SJSA1 (cell line): ENCODE results near the gene PROSER1. TPM values are rescaled to one million over a fixed set of nuclear protein-coding genes. Genes with fewer than 3 reads are reported as not detected.
"Not testable (repeated sequence)": the region's sequence is repeated elsewhere in the genome, so short reads cannot be mapped to it uniquely, and the experiment has no call there.

ENCODE experiments used
- DNase-seq, 2 experiments: peaks; one replicate each; pipeline ENCODE4 v3.0.0-alpha.2; 2015 to 2020; ENCODE audit warnings: low spot score in 2 of 2, low read depth in 1 of 2
- H3K27ac ChIP-seq: fragments of 250-450 bp; sonication (Bioruptor Pico); 2 replicates; pipeline ENCODE4 v1.5.1; 2020; ENCODE audit warnings: mild to moderate bottlenecking, moderate library complexity
- H3K27me3 ChIP-seq: fragments of 250-450 bp; sonication (Bioruptor Pico); replicated peaks from 2 replicates; pipeline ENCODE4 v1.5.1; 2020; ENCODE audit warnings: mild to moderate bottlenecking, moderate library complexity
- H3K36me3 ChIP-seq: fragments of 250-450 bp; sonication (Bioruptor Pico); 2 replicates; pipeline ENCODE4 v1.5.1; 2020; ENCODE audit warnings: mild to moderate bottlenecking
- H3K4me1 ChIP-seq: fragments of 250-450 bp; sonication (Bioruptor Pico); replicated peaks from 2 replicates; pipeline ENCODE4 v1.6.1; 2021; ENCODE audit warnings: mild to moderate bottlenecking
- H3K4me3 ChIP-seq: fragments of 250-450 bp; sonication (Bioruptor Pico); 2 replicates; pipeline ENCODE4 v1.5.1; 2020; ENCODE audit warnings: mild to moderate bottlenecking
- H3K9me3 ChIP-seq: fragments of 250-450 bp; sonication (Bioruptor Pico); replicated peaks from 2 replicates; pipeline ENCODE4 v1.5.1; 2020; ENCODE audit warnings: mild to moderate bottlenecking
- total RNA-seq: library from RNA; depleted of rRNA; stranded (reverse); fragments of >200 nt; shearing (Covaris generic); gene quantifications from 2 replicates; pipeline ENCODE4 v1.2.3, GENCODE V29; 2014

PROSER1 gene
- total RNA-seq, 1 experiment from 2014 or later = 13.0 TPM

GRCh38 chr13:39016087-39016486 is 21.8 kb downstream of the PROSER1 start:
- H3K4me1 ChIP-seq = no peaks in the 10 kb centered on the region
- no peaks in the 10 kb centered on the region for H3K27me3 ChIP-seq
- no peak overlapping the region for H3K4me3 ChIP-seq
- no peak overlapping the region for H3K27ac ChIP-seq
- no peaks in the 10 kb centered on the region for H3K9me3 ChIP-seq
- peaks cover 51% of the 10 kb centered on the region for H3K36me3 ChIP-seq
- no peak for DNase-seq

GRCh38 chr13:39013462-39013861 is 24.4 kb downstream of the PROSER1 start:
- no peaks in the 10 kb centered on the region for H3K9me3 ChIP-seq
- no peak overlapping the region for H3K4me3 ChIP-seq
- peaks cover 57% of the 10 kb centered on the region for H3K36me3 ChIP-seq
- no peaks in the 10 kb centered on the region for H3K27me3 ChIP-seq
- no peak for DNase-seq
- no peaks in the 10 kb centered on the region for H3K4me1 ChIP-seq
- H3K27ac ChIP-seq = no peak overlapping the region

- Histone ChIP-seq H3K36me3 (peaks cover 57% of the 10 kb centered on the region), H3K27ac (no peak overlapping the region), H3K4me3 (no peak overlapping the region), H3K4me1 (no peaks in the 10 kb centered on the region), H3K27me3 (no peaks in the 10 kb centered on the region), H3K9me3 (no peaks in the 10 kb centered on the region)
- DNase-seq = no peak
These were observed 25.3 kb downstream of the PROSER1 start for GRCh38 chr13:39012608-39013007.

GRCh38 chr13:39006371-39007111 is 31.3 kb downstream of the PROSER1 start:
- H3K4me3 ChIP-seq, H3K9me3 ChIP-seq, H3K27me3 ChIP-seq, H3K4me1 ChIP-seq, H3K27ac ChIP-seq, DNase-seq: not testable (repeated sequence)
- peaks cover 16% of the 10 kb centered on the region for H3K36me3 ChIP-seq

- no peak for DNase-seq
- Histone ChIP-seq H3K9me3 (no peaks in the 10 kb centered on the region), H3K36me3 (no peaks in the 10 kb centered on the region), H3K27me3 (no peaks in the 10 kb centered on the region), H3K27ac (no peak overlapping the region), H3K4me1 (no peaks in the 10 kb centered on the region), H3K4me3 (no peak overlapping the region)
These were observed 39.1 kb downstream of the PROSER1 start for GRCh38 chr13:38998739-38999138.

GRCh38 chr13:38993381-38993780 is 44.5 kb downstream of the PROSER1 start:
- Histone ChIP-seq H3K4me1 (no peaks in the 10 kb centered on the region), H3K27me3 (no peaks in the 10 kb centered on the region), H3K36me3 (no peaks in the 10 kb centered on the region), H3K9me3 (no peaks in the 10 kb centered on the region), H3K4me3 (no peak overlapping the region), H3K27ac (no peak overlapping the region)
- no peak for DNase-seq

- Histone ChIP-seq H3K27ac (no peak within 1 kb of the TSS), H3K4me1 (no peaks in the 10 kb centered on the region), H3K36me3 (no peaks in the 10 kb centered on the region), H3K4me3 (no peak within 1 kb of the TSS), H3K9me3 (no peaks in the 10 kb centered on the region), H3K27me3 (no peaks in the 10 kb centered on the region)
- DNase-seq = no peak
These were observed 47.2 kb downstream of the PROSER1 start, which contains the start of gene STOML3 for GRCh38 chr13:38990693-38991092. STOML3 (minus strand) TSS chr13:38990831; CDS start chr13:38990721, 110 bp downstream.

- Histone ChIP-seq H3K27ac (no peak overlapping the region), H3K9me3 (no peaks in the 10 kb centered on the region), H3K36me3 (no peaks in the 10 kb centered on the region), H3K4me3 (no peak overlapping the region), H3K4me1 (no peaks in the 10 kb centered on the region), H3K27me3 (no peaks in the 10 kb centered on the region)
- DNase-seq = no peak
These were observed 56.8 kb downstream of the PROSER1 start for GRCh38 chr13:38981096-38981495.

GRCh38 chr13:38980750-38981078 is 57.2 kb downstream of the PROSER1 start:
- no peaks in the 10 kb centered on the region for H3K4me1 ChIP-seq
- no peak for DNase-seq
- no peak overlapping the region for H3K4me3 ChIP-seq
- no peaks in the 10 kb centered on the region for H3K27me3 ChIP-seq
- no peak overlapping the region for H3K27ac ChIP-seq
- no peaks in the 10 kb centered on the region for H3K9me3 ChIP-seq
- no peaks in the 10 kb centered on the region for H3K36me3 ChIP-seq

- Histone ChIP-seq H3K9me3 (no peaks in the 10 kb centered on the region), H3K36me3 (no peaks in the 10 kb centered on the region), H3K4me1 (no peaks in the 10 kb centered on the region), H3K4me3 (no peak overlapping the region), H3K27ac (no peak overlapping the region), H3K27me3 (no peaks in the 10 kb centered on the region)
- DNase-seq = no peak
These were observed 57.8 kb downstream of the PROSER1 start for GRCh38 chr13:38979891-38980749.

GRCh38 chr13:38970380-38971051 is 67.4 kb downstream of the PROSER1 start:
- DNase-seq = no peak
- Histone ChIP-seq H3K4me1 (no peaks in the 10 kb centered on the region), H3K27me3 (no peaks in the 10 kb centered on the region), H3K27ac (no peak overlapping the region), H3K36me3 (no peaks in the 10 kb centered on the region), H3K4me3 (no peak overlapping the region), H3K9me3 (no peaks in the 10 kb centered on the region)

GRCh38 chr13:38969187-38969586 is 68.7 kb downstream of the PROSER1 start:
- no peak for DNase-seq
- H3K9me3 ChIP-seq = no peaks in the 10 kb centered on the region
- H3K27me3 ChIP-seq = no peaks in the 10 kb centered on the region

GRCh38 chr13:38967446-38967845 is 70.4 kb downstream of the PROSER1 start:
- no peak for DNase-seq
- no peak overlapping the region for H3K4me3 ChIP-seq
- no peaks in the 10 kb centered on the region for H3K27me3 ChIP-seq
- no peak overlapping the region for H3K27ac ChIP-seq
- no peaks in the 10 kb centered on the region for H3K9me3 ChIP-seq
- H3K36me3 ChIP-seq = no peaks in the 10 kb centered on the region
- H3K4me1 ChIP-seq = no peaks in the 10 kb centered on the region

More at GRCh38 chr13:38969187-38969586, 68.7 kb downstream of the PROSER1 start:
- no peak overlapping the region for H3K4me3 ChIP-seq
- H3K36me3 ChIP-seq = no peaks in the 10 kb centered on the region
- no peaks in the 10 kb centered on the region for H3K4me1 ChIP-seq
- H3K27ac ChIP-seq = no peak overlapping the region

- DNase-seq = no peak
- H3K4me3 ChIP-seq = no peak overlapping the region
- H3K9me3 ChIP-seq = no peaks in the 10 kb centered on the region
- no peaks in the 10 kb centered on the region for H3K36me3 ChIP-seq
- no peak overlapping the region for H3K27ac ChIP-seq
- H3K27me3 ChIP-seq = no peaks in the 10 kb centered on the region
- no peaks in the 10 kb centered on the region for H3K4me1 ChIP-seq
These were observed 72.6 kb downstream of the PROSER1 start for GRCh38 chr13:38965281-38965680.
